Loucy (cell line): ENCODE measurements around the gene ACSM6.

Experiments used
- CTCF ChIP-seq: fragments of 200-600 bp; sonication (generic); conservative IDR thresholded peaks from 2 replicates; pipeline ENCODE4 v1.5.1; 2014; ENCODE audit warnings: mild to moderate bottlenecking, antibody characterized with exemption, low read length
- EZH2phosphoT487 ChIP-seq: fragments of 200-600 bp; IDR thresholded peaks from 2 replicates; pipeline ENCODE4 v1.6.1; 2018; ENCODE audit warnings: antibody characterized with exemption, mild to moderate bottlenecking, moderate library complexity, borderline replicate concordance

GRCh38 chr10:95249467-95249866 lies 55.4 kb downstream of the ACSM6 start:
- TF ChIP-seq CTCF (no peak), EZH2phosphoT487 (no peak)
